GM12891 (cell line): ENCODE measurements around the gene ZNF446.

ENCODE experiments used
- PAX5 ChIP-seq: IDR thresholded peaks from 2 replicates; pipeline ENCODE4 v1.6.1; 2011; ENCODE audit warnings: low read length, moderate library complexity, mild to moderate bottlenecking; ENCODE audit not compliant: insufficient read depth, severe bottlenecking
- POLR2A ChIP-seq: IDR thresholded peaks from 2 replicates; pipeline ENCODE4 v1.6.1; 2011; ENCODE audit warnings: low read depth, low read length, control low read depth
- POLR2AphosphoS5 ChIP-seq: IDR thresholded peaks from 2 replicates; pipeline ENCODE4 v1.6.1; 2011; ENCODE audit warnings: low read depth, low read length, control low read depth
- POU2F2 ChIP-seq: IDR thresholded peaks from 2 replicates; pipeline ENCODE4 v1.6.1; 2011; ENCODE audit warnings: low read depth, mild to moderate bottlenecking, control low read depth, low read length, moderate library complexity
- SPI1 ChIP-seq: IDR thresholded peaks from 2 replicates; pipeline ENCODE4 v1.6.1; 2011; ENCODE audit warnings: low read depth, low read length, control low read depth
- TAF1 ChIP-seq: IDR thresholded peaks from 2 replicates; pipeline ENCODE4 v1.6.1; 2011; ENCODE audit warnings: low read depth, low read length, control low read depth

- TF ChIP-seq TAF1 (peak; percentile 71), POLR2A (no peak; the same call in 1 of the 2 replicates), POLR2AphosphoS5 (peak; percentile 42; the same call in 1 of the 2 replicates), SPI1 (0 out of 2 replicates have a peak, but pooled peaks have one; percentile 20), PAX5 (no peak), POU2F2 (no peak)
Observed at GRCh38 chr19:58439576-58440554, 36.3 kb upstream of the ZNF446 start, which contains the start of gene ZNF132.
